A549 (cell line): Measurements from ENCODE around the gene IDE.

ENCODE experiments used
- EP300 ChIP-seq, 2 experiments: fragments of >200 bp; sonication (Bioruptor Twin); formaldehyde crosslinking; IDR thresholded peaks; 2 replicates in 1 of 2; 3 replicates in 1 of 2; pipeline ENCODE4 v1.6.1; 2016 to 2017
- FOSL2 ChIP-seq, 2 experiments: fragments of 450-650 bp in 1 of 2; fragments of >200 bp in 1 of 2; sonication (Bioruptor Twin) in 1 of 2; formaldehyde crosslinking; IDR thresholded peaks; 2 replicates each; pipeline versions ENCODE4 v1.5.0 to v1.6.1; 2016 to 2020; ENCODE audit warnings: mild to moderate bottlenecking in 1 of 2, moderate library complexity in 1 of 2

- no peak for TF ChIP-seq EP300 (IDR thresholded peaks at IDR 0.05)
- no peak for TF ChIP-seq FOSL2 (IDR thresholded peaks at IDR 0.05)
- no peak for TF ChIP-seq FOSL2 (CRISPR knock-in tag; IDR thresholded peaks at IDR 0.05)
These were observed 169.1 kb downstream of the IDE start for GRCh38 chr10:92404612-92405418.
